GM12892 (cell line): ENCODE measurements around the gene C20orf173.

ENCODE experiments used
- POLR2A ChIP-seq: IDR thresholded peaks from 2 replicates; pipeline ENCODE4 v1.6.1; 2011; ENCODE audit warnings: low read depth, low read length, control low read depth
- POLR2AphosphoS5 ChIP-seq: IDR thresholded peaks from 2 replicates; pipeline ENCODE4 v1.6.1; 2011; ENCODE audit warnings: low read depth, low read length, control low read depth
- TAF1 ChIP-seq: IDR thresholded peaks from 2 replicates; pipeline ENCODE4 v1.6.1; 2011; ENCODE audit warnings: low read depth, mild to moderate bottlenecking, control low read depth, low read length, borderline replicate concordance

DNA sequence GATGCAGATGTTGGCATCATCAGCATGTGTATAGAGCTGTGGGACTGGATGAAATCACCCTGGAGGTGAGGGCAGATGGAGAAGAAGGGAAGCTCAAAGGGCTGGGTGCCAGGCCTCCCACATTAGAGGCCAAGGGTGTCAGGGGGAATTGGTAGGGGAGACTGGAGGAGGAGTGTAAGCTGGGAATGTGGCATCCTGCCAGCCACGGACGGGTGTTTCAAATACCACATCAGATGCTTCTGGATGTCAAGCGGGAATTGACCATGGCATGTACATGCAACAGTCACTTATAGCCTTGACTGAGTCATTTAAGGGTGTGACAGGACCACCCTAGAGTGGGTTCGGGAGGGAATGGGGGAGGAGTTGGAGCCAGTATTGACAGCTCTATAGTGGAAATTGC, 22.1 kb upstream of the C20orf173 start:
- TF ChIP-seq POLR2A (no peak), TAF1 (no peak), POLR2AphosphoS5 (no peak)
